Loucy (cell line): ENCODE results near the gene ATP1A1.

Experiments used
- CTCF ChIP-seq: fragments of 200-600 bp; sonication (generic); conservative IDR thresholded peaks from 2 replicates; pipeline ENCODE4 v1.5.1; 2014; ENCODE audit warnings: mild to moderate bottlenecking, antibody characterized with exemption, low read length
- EZH2phosphoT487 ChIP-seq: fragments of 200-600 bp; IDR thresholded peaks from 2 replicates; pipeline ENCODE4 v1.6.1; 2018; ENCODE audit warnings: antibody characterized with exemption, mild to moderate bottlenecking, moderate library complexity, borderline replicate concordance

- no peak for TF ChIP-seq CTCF
- TF ChIP-seq EZH2phosphoT487: no peak
Observed at GRCh38 chr1:116396769-116397168, 23.7 kb downstream of the ATP1A1 start.
